HG03469 (cell line): ENCODE measurements around the gene NENF.

Experiments used
- ATAC-seq: cut with Tn5 transposase; IDR thresholded peaks from one replicate; pipeline ENCODE4 v1.9.1; 2021; ENCODE audit warnings: mild to moderate bottlenecking, moderate library complexity, moderate number of reproducible peaks; ENCODE audit not compliant: unreplicated experiment

NENF gene

GRCh38 chr1:212430955-212431394 is 1.7 kb upstream of the NENF start:
- ATAC-seq, result no peak

- no peak for ATAC-seq
Measured at GRCh38 chr1:212431644-212432043, 1.1 kb upstream of the NENF start.

- no peak for ATAC-seq
Measured at GRCh38 chr1:212432272-212432660, 454 bp upstream of the NENF start.

GRCh38 chr1:212433577-212434462 is 1.1 kb downstream of the NENF start:
- ATAC-seq, result no peak

- no peak for ATAC-seq
Measured at GRCh38 chr1:212434992-212435391, 2.3 kb downstream of the NENF start.

- ATAC-seq, result no peak
Measured at GRCh38 chr1:212437179-212437798, 4.6 kb downstream of the NENF start.

GRCh38 chr1:212438831-212439237 is 6.1 kb downstream of the NENF start:
- no peak for ATAC-seq

GRCh38 chr1:212440419-212440818 is 7.7 kb downstream of the NENF start:
- ATAC-seq, result no peak

GRCh38 chr1:212442408-212442807 is 9.7 kb downstream of the NENF start:
- no peak for ATAC-seq

DNA sequence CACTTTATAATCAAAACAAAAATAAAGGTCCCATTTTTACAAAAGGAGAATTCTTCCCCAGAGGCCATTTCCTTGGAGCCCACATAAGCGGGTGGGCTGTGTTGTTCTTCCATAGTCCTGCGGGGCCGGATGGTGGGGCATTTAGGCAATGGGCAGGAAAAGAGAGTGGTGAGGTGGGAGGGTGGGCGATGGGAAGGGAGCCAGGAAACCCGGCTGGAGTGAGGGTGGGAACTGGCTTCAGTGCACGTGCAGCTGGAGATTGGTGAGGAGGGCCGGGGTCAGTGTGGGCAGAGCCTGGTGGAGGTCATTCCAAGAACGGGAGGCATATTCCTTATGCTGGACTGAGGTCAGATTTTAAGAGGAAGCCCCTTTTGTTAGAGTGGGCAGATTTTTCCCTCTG is 13.6 kb downstream of the NENF start:
- ATAC-seq, result no peak

- ATAC-seq, result no peak
Measured at GRCh38 chr1:212447478-212447877, 14.8 kb downstream of the NENF start.

DNA sequence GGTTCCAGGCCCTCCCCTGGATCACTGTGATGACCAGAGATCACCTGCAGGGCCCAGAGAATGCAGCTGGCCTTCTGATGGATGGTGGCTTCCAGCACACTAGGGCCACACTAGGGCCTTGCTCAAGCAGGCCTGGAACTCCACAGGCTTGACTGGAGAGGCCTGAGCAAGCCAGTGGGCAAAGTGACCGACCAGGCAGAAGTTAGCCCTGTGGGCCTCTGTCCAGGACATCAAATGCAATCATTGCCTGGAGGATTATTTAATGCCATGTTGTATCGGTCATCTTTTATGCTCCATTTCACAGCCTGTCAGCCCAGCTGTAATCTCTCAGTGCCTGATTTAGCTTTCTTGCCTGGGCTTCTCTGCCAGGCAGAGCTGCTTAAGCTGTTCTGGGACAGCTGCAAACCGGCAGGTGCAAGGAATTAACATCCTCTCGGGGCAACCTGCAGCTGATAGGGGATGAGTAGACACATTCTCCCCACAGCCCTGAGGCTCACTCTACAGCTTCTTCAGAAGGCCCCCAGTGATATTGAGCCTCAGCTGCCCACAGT is 17.7 kb downstream of the NENF start:
- no peak for ATAC-seq

DNA sequence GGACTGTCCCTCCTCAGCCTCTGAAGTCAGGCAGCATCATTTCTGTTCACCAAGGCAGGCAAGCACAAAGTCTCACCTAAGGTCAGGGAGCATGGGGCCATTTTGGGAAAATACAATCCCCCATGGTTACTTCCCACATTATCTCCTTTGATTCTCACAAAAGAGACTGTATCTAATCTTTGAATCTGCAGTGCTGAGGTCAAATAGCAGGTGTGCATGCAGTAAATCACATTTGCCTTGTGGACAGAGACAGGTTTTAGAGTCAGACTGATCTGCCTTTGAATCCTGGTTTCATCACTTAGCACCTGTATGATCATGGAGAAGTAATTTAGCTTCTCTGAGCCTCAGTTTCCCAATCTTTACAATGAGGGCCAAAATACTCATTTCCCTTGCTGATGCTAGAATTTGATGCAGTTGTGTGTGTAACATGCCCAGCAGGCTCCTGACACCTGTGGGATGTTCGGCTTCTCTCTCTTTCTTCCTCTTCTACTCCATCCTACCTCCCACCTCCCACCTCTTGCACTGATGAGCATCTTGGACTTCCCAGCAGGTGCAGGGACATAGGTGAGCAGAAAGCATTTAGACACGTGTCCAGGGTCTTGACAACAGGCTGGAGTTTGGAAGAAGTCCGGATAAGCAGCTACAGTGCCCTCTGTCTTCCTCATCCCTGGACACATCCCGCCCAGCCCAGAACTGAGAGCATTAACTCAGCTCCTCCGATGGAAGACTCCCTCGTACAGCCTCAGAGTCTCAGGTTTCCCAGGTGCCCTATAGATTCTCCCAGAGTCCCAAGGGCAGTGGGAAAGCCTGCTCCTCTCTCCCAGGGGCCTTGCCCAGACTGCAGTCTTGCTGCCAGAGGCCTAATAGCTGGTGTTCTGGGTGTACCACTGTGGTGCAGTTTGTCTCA is 18.9 kb downstream of the NENF start:
- no peak for ATAC-seq

GRCh38 chr1:212452323-212453155 is 19.8 kb downstream of the NENF start:
- ATAC-seq, result no peak

GRCh38 chr1:212453156-212453857 is 20.6 kb downstream of the NENF start:
- no peak for ATAC-seq

DNA sequence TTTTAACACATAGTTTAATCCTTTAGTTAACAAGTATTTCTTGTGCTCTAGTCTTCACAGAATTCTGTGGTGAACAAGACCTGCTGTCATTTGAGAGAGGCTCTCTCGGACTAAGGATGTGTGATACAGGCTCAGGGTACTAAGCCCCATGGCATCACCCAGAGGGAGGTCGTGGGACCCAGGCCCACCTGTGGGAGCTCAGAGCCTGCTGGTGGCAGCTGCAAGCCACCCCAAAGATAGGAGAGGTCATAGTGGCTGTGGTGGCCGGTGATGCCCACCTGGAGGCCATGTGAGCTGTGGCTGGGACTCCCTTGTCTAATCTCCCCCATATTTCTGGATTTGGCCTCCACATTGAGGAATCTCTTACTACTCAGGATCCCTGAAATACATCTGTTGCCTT is 22.0 kb downstream of the NENF start:
- ATAC-seq, result no peak

DNA sequence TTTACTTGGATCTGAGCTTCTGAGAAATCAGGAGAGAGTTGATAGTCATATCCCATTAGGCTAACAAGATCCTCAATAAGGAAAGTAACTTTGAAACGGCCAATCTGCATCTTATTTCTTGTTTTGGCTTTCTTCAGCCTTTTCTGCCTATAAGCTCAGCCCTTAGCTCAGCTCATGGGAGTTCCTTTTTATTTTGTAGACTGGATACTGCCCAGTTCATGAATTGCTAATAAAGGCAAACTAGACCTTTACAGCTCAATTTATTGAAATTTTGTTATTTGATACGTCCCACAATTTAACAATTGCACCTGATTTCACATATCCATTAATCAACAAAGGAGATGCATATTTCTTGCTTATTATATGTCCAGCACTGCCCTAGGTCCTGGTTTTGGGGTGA is 22.7 kb downstream of the NENF start:
- no peak for ATAC-seq

GRCh38 chr1:212455803-212456528 is 23.2 kb downstream of the NENF start:
- ATAC-seq, result no peak
